Panc1 (cell line): ENCODE measurements around the gene OMA1. TPM values are rescaled to one million over a fixed set of nuclear protein-coding genes. Genes with fewer than 3 reads are reported as not detected.

Source experiments
- ATAC-seq: fragments of 200-7000 bp; cut with Tn5 transposase; 2 replicates; pipeline ENCODE4 v1.9.1; 2020; ENCODE audit warnings: mild to moderate bottlenecking, moderate library complexity
- BruUV-seq: library from RNA; stranded (reverse); fragments of 400-500 nt; replicated peaks from 2 replicates; lab custom pipeline; 2021; lab: Mats Ljungman, UMichigan
- CTCF ChIA-PET: fragments of 300-600 bp; sonication (Branson Sonifier 250); formaldehyde crosslinking; loops from one replicate; lab custom pipeline; 2022; ENCODE audit warnings: antibody characterized with exemption; lab: Charles Lee
- POLR2A ChIA-PET: fragments of 300-600 bp; sonication (Branson Sonifier 250); formaldehyde crosslinking; loops from one replicate; lab custom pipeline; 2022; ENCODE audit warnings: antibody characterized with exemption; lab: Charles Lee
- DNase-seq: peaks from one replicate; pipeline ENCODE4 v3.0.0-alpha.2; 2010; ENCODE audit warnings: low read depth, low spot score
- H3K27ac ChIP-seq: 2 replicates; pipeline ENCODE4 v1.5.1; 2011; ENCODE audit warnings: mild to moderate bottlenecking, low read length, inconsistent platforms
- H3K27me3 ChIP-seq: fragments of 200-500 bp; sonication (Bioruptor generic); 2 replicates; pipeline ENCODE4 v1.6.0; 2014; ENCODE audit warnings: low read length, inconsistent platforms; ENCODE audit not compliant: control insufficient read depth, insufficient read depth
- H3K36me3 ChIP-seq: fragments of 200-500 bp; sonication (Bioruptor generic); 2 replicates; pipeline ENCODE4 v1.5.1; 2014; ENCODE audit warnings: inconsistent platforms, mild to moderate bottlenecking, low read length, moderate library complexity; ENCODE audit not compliant: control insufficient read depth, insufficient read depth
- H3K4me1 ChIP-seq: 2 replicates; pipeline ENCODE4 v1.5.1; 2011; ENCODE audit warnings: inconsistent platforms, mild to moderate bottlenecking, low read length, moderate library complexity; ENCODE audit not compliant: control insufficient read depth, insufficient read depth
- H3K4me3 ChIP-seq, 2 experiments: 2 replicates each; pipeline ENCODE4 v1.5.1; 2011 to 2012; ENCODE audit warnings: low read depth in 2 of 2, low read length in 2 of 2, mild to moderate bottlenecking in 2 of 2, inconsistent platforms in 1 of 2, moderate library complexity in 1 of 2
- H3K9me3 ChIP-seq: fragments of 200-500 bp; sonication (Bioruptor generic); 2 replicates; pipeline ENCODE4 v1.5.1; 2014; ENCODE audit warnings: low read depth, mild to moderate bottlenecking, inconsistent platforms, low read length, moderate library complexity; ENCODE audit not compliant: control insufficient read depth, insufficient read depth
- POLR2AphosphoS5 ChIP-seq: IDR thresholded peaks from 2 replicates; pipeline ENCODE4 v1.6.1; 2012; ENCODE audit warnings: mild to moderate bottlenecking, low read depth, low read length, moderate library complexity
- SIN3A ChIP-seq: IDR thresholded peaks from 2 replicates; pipeline ENCODE4 v1.6.1; 2012; ENCODE audit warnings: low read depth, mild to moderate bottlenecking, low read length, moderate library complexity, borderline replicate concordance; ENCODE audit not compliant: insufficient read depth
- TCF7L2 ChIP-seq: IDR thresholded peaks from 2 replicates; pipeline ENCODE4 v1.6.1; 2011; ENCODE audit warnings: mild to moderate bottlenecking, low read depth, low read length, inconsistent platforms
- in situ Hi-C: cut with HindIII; loops from 2 replicates; pipeline ENCODE4 v1.10.0; 2016; ENCODE audit warnings: low sequenced_read_pairs, low pct_unique_long_range_greater_than_20kb
- intact Hi-C: fragments of 100-400 bp; cut with micrococcal nuclease; formaldehyde crosslinking; loops from one replicate; pipeline ENCODE4 v1.10.0; 2022; ENCODE audit not compliant: unreplicated experiment
- total RNA-seq: library from RNA; stranded (reverse); gene quantifications from one replicate; pipeline ENCODE4 v1.2.1, GENCODE V29; 2021; ENCODE audit not compliant: unreplicated experiment
- TF ChIP-seq, protein P1 (sequence below): fragments of 450-650 bp; IDR thresholded peaks from 2 replicates; pipeline ENCODE4 v1.5.1; 2017; ENCODE audit warnings: mild to moderate bottlenecking
- TF ChIP-seq, protein P2 (sequence below), 2 experiments: IDR thresholded peaks; 2 replicates each; pipeline ENCODE4 v1.6.1; 2011 to 2012; ENCODE audit warnings: low read depth in 2 of 2, control low read depth in 1 of 2, low read length in 1 of 2, mild to moderate bottlenecking in 1 of 2, moderate library complexity in 1 of 2; ENCODE audit not compliant: insufficient read depth in 1 of 2

The OMA1 gene
- total RNA-seq, 1 experiment from 2014 or later: 16.6 TPM

DNA sequence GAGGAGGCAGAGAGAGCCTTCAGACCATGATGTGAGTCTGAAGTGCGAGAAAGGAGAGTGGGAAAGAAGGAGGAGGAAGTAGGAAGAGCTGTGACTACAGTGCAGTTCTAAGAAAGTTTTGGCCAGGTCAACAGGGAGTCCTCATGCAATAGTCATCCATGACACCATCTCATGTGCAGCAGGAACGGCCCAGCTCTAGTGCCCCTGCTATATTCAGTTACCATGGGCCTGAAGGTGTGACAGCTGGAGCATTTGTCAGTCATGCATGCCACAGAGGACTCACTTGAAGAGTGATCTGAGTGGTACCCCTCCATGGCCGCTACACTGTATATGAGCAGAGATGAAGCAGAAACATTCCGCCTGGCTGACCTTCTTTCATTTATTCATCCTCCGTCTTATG lies 77.9 kb downstream of the OMA1 start:
- no peaks in the 10 kb centered on the region for H3K36me3 ChIP-seq
- no peaks in the 10 kb centered on the region for H3K27me3 ChIP-seq
- intact Hi-C loops: no loop called here
- ATAC-seq: no peak
- H3K9me3 ChIP-seq: no peaks in the 10 kb centered on the region
- in situ Hi-C loops: no loop called here
- no TSS peak for BruUV-seq
- ChIA-PET CTCF (no interaction called here), POLR2A (no interaction called here)
- H3K4me1 ChIP-seq: no peaks in the 10 kb centered on the region
- H3K4me3 ChIP-seq: no peak overlapping the region
- no peak for DNase-seq
- no peak overlapping the region for H3K27ac ChIP-seq
- TF ChIP-seq, protein P1, sequence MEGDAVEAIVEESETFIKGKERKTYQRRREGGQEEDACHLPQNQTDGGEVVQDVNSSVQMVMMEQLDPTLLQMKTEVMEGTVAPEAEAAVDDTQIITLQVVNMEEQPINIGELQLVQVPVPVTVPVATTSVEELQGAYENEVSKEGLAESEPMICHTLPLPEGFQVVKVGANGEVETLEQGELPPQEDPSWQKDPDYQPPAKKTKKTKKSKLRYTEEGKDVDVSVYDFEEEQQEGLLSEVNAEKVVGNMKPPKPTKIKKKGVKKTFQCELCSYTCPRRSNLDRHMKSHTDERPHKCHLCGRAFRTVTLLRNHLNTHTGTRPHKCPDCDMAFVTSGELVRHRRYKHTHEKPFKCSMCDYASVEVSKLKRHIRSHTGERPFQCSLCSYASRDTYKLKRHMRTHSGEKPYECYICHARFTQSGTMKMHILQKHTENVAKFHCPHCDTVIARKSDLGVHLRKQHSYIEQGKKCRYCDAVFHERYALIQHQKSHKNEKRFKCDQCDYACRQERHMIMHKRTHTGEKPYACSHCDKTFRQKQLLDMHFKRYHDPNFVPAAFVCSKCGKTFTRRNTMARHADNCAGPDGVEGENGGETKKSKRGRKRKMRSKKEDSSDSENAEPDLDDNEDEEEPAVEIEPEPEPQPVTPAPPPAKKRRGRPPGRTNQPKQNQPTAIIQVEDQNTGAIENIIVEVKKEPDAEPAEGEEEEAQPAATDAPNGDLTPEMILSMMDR: no peak
- TF ChIP-seq, protein P2, sequence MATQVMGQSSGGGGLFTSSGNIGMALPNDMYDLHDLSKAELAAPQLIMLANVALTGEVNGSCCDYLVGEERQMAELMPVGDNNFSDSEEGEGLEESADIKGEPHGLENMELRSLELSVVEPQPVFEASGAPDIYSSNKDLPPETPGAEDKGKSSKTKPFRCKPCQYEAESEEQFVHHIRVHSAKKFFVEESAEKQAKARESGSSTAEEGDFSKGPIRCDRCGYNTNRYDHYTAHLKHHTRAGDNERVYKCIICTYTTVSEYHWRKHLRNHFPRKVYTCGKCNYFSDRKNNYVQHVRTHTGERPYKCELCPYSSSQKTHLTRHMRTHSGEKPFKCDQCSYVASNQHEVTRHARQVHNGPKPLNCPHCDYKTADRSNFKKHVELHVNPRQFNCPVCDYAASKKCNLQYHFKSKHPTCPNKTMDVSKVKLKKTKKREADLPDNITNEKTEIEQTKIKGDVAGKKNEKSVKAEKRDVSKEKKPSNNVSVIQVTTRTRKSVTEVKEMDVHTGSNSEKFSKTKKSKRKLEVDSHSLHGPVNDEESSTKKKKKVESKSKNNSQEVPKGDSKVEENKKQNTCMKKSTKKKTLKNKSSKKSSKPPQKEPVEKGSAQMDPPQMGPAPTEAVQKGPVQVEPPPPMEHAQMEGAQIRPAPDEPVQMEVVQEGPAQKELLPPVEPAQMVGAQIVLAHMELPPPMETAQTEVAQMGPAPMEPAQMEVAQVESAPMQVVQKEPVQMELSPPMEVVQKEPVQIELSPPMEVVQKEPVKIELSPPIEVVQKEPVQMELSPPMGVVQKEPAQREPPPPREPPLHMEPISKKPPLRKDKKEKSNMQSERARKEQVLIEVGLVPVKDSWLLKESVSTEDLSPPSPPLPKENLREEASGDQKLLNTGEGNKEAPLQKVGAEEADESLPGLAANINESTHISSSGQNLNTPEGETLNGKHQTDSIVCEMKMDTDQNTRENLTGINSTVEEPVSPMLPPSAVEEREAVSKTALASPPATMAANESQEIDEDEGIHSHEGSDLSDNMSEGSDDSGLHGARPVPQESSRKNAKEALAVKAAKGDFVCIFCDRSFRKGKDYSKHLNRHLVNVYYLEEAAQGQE (IDR thresholded peaks at IDR 0.05; ENCODE audit: insufficient read depth in 1 of 2, low read depth in 2 of 2, low read length in 1 of 2): no peak
- TF ChIP-seq SIN3A (no peak), TCF7L2 (no peak), POLR2AphosphoS5 (no peak)

GRCh38 chr1:58466630-58467241 lies 79.8 kb downstream of the OMA1 start:
- BruUV-seq: no TSS peak
- no peak overlapping the region for H3K27ac ChIP-seq
- no peaks in the 10 kb centered on the region for H3K27me3 ChIP-seq
- no peak for TF ChIP-seq POLR2AphosphoS5
- no peak for TF ChIP-seq SIN3A
- no peak for TF ChIP-seq TCF7L2
- TF ChIP-seq, protein P1: no peak
- TF ChIP-seq, protein P2 (IDR thresholded peaks at IDR 0.05; ENCODE audit: insufficient read depth in 1 of 2, low read depth in 2 of 2, low read length in 1 of 2): no peak
- in situ Hi-C loops (no loop called here), intact Hi-C loops (no loop called here)
- ChIA-PET POLR2A (no interaction called here), CTCF (no interaction called here)
- DNase-seq (no peak), ATAC-seq (no peak)
- H3K4me3 ChIP-seq: no peak overlapping the region
- no peaks in the 10 kb centered on the region for H3K4me1 ChIP-seq
- no peaks in the 10 kb centered on the region for H3K36me3 ChIP-seq
- no peaks in the 10 kb centered on the region for H3K9me3 ChIP-seq
